Psoas muscle (tissue), 8 donors: ENCODE measurements around the gene RPL28. TPM values are rescaled to one million over a fixed set of nuclear protein-coding genes. Genes with fewer than 3 reads are reported as not detected.
A peak's percentile ranks its signal among the peaks of the same experiment; 100 is the strongest.
"Not testable (repeated sequence)": the region's sequence is repeated elsewhere in the genome, so short reads cannot be mapped to it uniquely, and the experiment has no call there.

Experiments
- ATAC-seq, 4 donors: fragments of 200-7000 bp; cut with Tn5 transposase; one replicate each; pipeline ENCODE4 v1.9.1; 2020; ENCODE audit warnings: moderate library complexity in 3 of 4, mild to moderate bottlenecking in 2 of 4
- DNase-seq, 2 donors: peaks; one replicate each; pipeline ENCODE4 v3.0.0-alpha.2; 2020
- H3K27ac ChIP-seq: fragments of 200-600 bp; one replicate; pipeline ENCODE4 v1.8.0; 2022
- H3K27me3 ChIP-seq, 3 donors: fragments of 200-600 bp in 1 of 3; one replicate each; pipeline versions ENCODE4 v1.6.1 to v1.8.0; 2013 to 2022; ENCODE audit warnings: low read length in 2 of 3, mild to moderate bottlenecking in 2 of 3, moderate library complexity in 1 of 3; ENCODE audit not compliant: insufficient read depth in 3 of 3
- H3K36me3 ChIP-seq, 2 donors: fragments of 200-600 bp in 1 of 2; one replicate each; pipeline versions ENCODE4 v1.6.1 to v1.8.0; 2013 to 2022; ENCODE audit warnings: low read depth in 1 of 2, mild to moderate bottlenecking in 1 of 2, moderate library complexity in 1 of 2; ENCODE audit not compliant: insufficient read depth in 1 of 2
- H3K4me1 ChIP-seq: fragments of 200-600 bp; one replicate; pipeline ENCODE4 v1.8.0; 2022
- H3K4me3 ChIP-seq: fragments of 200-600 bp; one replicate; pipeline ENCODE4 v1.8.0; 2022; ENCODE audit warnings: mild to moderate bottlenecking
- H3K9me3 ChIP-seq: fragments of 200-600 bp; one replicate; pipeline ENCODE4 v1.8.0; 2022
- CTCF ChIP-seq: fragments of 200-600 bp; IDR thresholded peaks from one replicate; pipeline ENCODE4 v1.8.0; 2022; ENCODE audit warnings: antibody characterized with exemption
- WGBS, 3 donors: extraction: QIAGEN DNeasy Blood & Tissue Kit; methylation state at CpG; one replicate each; pipeline versions ENCODE4 v1.1.6 to v1.1.7; 2013; 5-methylcytosine and 5-hydroxymethylcytosine counted together
- intact Hi-C, 2 donors: fragments of 100-400 bp; cut with DNase I; formaldehyde crosslinking; loops; one replicate each; pipeline versions ENCODE4 v1.11.0 to v1.14.2; 2022
- polyA plus RNA-seq, 3 donors: library from polyadenylated mRNA; stranded (reverse); fragments of 200-250 nt; gene quantifications; one replicate each; pipeline ENCODE4 v1.2.3, GENCODE V29; 2013
- total RNA-seq, 4 donors: library from RNA; stranded (reverse); fragmentation: NEBNext Ultra II Directional in 2 of 4; extraction: Animal tissue kit (Norgen Biotek cat#: 25700) in 2 of 4; gene quantifications; one replicate each; pipeline versions ENCODE4 v1.2.1 to v1.2.4, GENCODE V29; 2021 to 2023
- donor health status: healthy with polysubstance abuse.
- donor health status: DM: no; HTN: no; CAD: no; lungs with moderate emphysema.
- donor health status: Bipolar disorder and iron deficiency.
- donor health status: healthy.
- donor health status: DM: yes; HTN: yes; CAD: no.
- donor health status: DM: no; HTN: no; CAD: no.
- donor health status: DM: no; HTN: no; CAD: no.
- donor health status: DM: yes; HTN: yes; CAD: no.

RPL28 gene
- total and polyA plus RNA-seq, 7 donors: 547 to 1,362 (median 675) TPM

DNA sequence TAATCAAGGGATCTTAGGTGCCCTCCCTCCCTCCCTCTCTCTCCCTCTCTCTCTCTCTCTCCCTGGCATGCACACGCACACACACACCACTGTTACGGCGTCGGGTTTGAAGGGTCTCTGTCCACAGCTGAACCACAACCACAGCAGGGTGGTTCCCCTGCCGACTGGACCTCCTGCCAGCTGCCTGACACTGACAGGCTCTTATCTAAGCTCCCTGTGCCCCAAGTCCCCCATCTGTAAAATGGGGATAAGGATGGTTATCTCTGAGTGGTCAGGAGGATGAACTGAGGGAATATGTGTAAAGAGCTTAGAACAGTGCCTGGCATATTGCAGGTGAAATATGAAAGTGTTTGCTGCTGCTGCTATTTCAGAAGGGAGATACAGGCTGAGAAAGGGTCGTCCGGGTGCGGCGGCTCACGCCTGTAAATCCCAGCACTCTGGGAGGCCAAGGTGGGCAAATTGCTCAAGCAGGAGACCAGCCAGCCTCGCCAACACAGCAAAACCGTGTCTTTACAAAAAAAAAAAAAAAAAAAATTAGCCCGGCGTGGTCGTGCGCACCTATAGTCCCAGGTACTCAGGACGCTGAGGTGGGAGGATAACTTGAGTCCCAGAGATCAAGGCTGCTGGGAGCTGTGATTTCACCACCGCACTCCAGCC is 58.2 kb downstream of the RPL28 start:
- DNase-seq (no peak), ATAC-seq (no peak)

GRCh38 chr19:55444646-55445045 is 58.9 kb downstream of the RPL28 start:
- WGBS, 3 donors: 32 to 34% (median 33%) methylated on average over 11 of the region's 11 CpGs
- no peak for TF ChIP-seq CTCF
- peaks cover 3 to 77% (median 49%) of the 10 kb centered on the region in 3 donors for H3K27me3 ChIP-seq

More for the DNA sequence above, 58.2 kb downstream of the RPL28 start:
- TF ChIP-seq CTCF: no peak
- no peak overlapping the region for H3K27ac ChIP-seq
- H3K27me3 ChIP-seq: peaks cover 3 to 78% (median 46%) of the 10 kb centered on the region in 3 donors
- no peak overlapping the region for H3K4me3 ChIP-seq
- H3K4me1 ChIP-seq: no peaks in the 10 kb centered on the region
- H3K36me3 ChIP-seq: no peaks in the 10 kb centered on the region
- 28 to 34% (median 31%) methylated on average over 18 of the region's 18 CpGs for WGBS, 3 donors
- no peaks in the 10 kb centered on the region for H3K9me3 ChIP-seq
- intact Hi-C loops: no loop called here

GRCh38 chr19:55446060-55446459 is 60.3 kb downstream of the RPL28 start:
- H3K36me3 ChIP-seq: no peaks in the 10 kb centered on the region
- H3K4me3 ChIP-seq: no peak overlapping the region
- TF ChIP-seq CTCF: no peak
- H3K27ac ChIP-seq: no peak overlapping the region
- 51 to 65% (median 52%) methylated on average over 7 to 8 of the region's 8 CpGs for WGBS, 3 donors
- H3K4me1 ChIP-seq: no peaks in the 10 kb centered on the region
- intact Hi-C loops: no loop called here
- ATAC-seq: no peak
- H3K27me3 ChIP-seq: peaks cover 3 to 65% (median 47%) of the 10 kb centered on the region in 3 donors
- no peak for DNase-seq
- no peaks in the 10 kb centered on the region for H3K9me3 ChIP-seq

More at GRCh38 chr19:55444646-55445045, 58.9 kb downstream of the RPL28 start:
- intact Hi-C loops: no loop called here
- Histone ChIP-seq H3K36me3 (no peaks in the 10 kb centered on the region), H3K4me1 (no peaks in the 10 kb centered on the region), H3K9me3 (no peaks in the 10 kb centered on the region), H3K27ac (no peak overlapping the region), H3K4me3 (no peak overlapping the region)
- ATAC-seq (no peak), DNase-seq (no peak)

- no peak for TF ChIP-seq CTCF
Measured at GRCh38 chr19:55447421-55448174, 61.9 kb downstream of the RPL28 start.

GRCh38 chr19:55448175-55448490 is 62.4 kb downstream of the RPL28 start:
- ATAC-seq, H3K4me3 ChIP-seq, H3K4me1 ChIP-seq, intact Hi-C loops, H3K36me3 ChIP-seq, H3K27ac ChIP-seq, DNase-seq, H3K9me3 ChIP-seq: not testable (repeated sequence)
- WGBS, 3 donors: 77 to 89% (median 83%) methylated on average over 5 of the region's 5 CpGs
- H3K27me3 ChIP-seq: peaks cover 0 to 62% (median 42%) of the 10 kb centered on the region in 3 donors

More at GRCh38 chr19:55447421-55448174, 61.9 kb downstream of the RPL28 start:
- no peak for DNase-seq
- Histone ChIP-seq H3K9me3 (no peaks in the 10 kb centered on the region), H3K4me3 (no peak overlapping the region), H3K36me3 (no peaks in the 10 kb centered on the region), H3K27me3 (peaks cover 0 to 66% (median 44%) of the 10 kb centered on the region in 3 donors), H3K4me1 (peaks cover 6% of the 10 kb centered on the region), H3K27ac (no peak overlapping the region)
- peak in 2 of 4 donors; percentile 41 to 51 for ATAC-seq
- intact Hi-C loops: no loop called here
- 21 to 29% (median 26%) methylated on average over 15 to 16 of the region's 16 CpGs for WGBS, 3 donors
